CD4-positive, alpha-beta T cell treated with Interleukin-21 for 1 hour (primary cell): ENCODE data around the gene TAL1.

Source experiments
- DNase-seq: peaks from one replicate; pipeline ENCODE4 v3.0.0-alpha.2; 2020

Gene TAL1

DNA sequence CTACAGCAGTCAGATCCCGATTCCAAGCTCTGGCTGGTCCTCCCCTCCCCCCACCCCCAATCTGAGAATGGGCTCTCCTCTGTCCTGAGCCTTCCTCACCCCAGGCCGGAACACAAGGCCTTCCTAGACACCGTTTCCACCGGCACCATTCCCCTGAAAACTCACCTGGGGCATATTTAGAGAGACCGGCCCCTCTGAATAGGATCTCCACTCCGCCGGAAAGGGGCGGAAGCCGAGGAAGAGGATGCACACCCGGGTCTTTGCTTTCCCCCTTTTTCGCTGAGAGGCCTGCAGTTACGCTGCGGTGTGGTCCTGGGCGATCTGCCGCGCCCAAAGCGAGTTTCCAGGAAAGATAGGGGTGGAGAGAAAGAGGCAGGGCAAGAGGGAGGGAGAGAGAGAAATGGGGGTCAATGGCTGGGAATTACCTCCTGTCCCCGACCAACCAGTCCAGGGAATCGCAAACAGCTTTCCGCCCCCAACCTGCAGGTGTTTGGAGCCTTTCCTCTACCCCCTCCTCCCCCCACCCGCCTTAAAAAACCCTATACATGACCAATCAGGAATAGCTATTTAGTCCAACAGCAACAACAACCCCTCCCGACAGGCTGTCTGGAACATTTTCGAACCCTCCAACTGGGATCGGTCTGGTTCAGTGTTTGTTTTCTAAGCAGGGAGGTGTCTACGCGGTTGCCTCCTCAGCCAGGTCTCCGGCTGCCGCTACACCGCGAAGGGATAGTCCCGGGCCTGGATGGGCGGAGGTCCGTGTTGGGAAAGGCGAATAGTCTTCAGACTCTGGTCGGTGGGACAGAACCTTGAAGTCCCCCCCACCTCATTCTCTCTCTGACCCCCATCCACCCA is 2.8 kb downstream of the TAL1 start:
- DNase-seq: no peak

GRCh38 chr1:47228644-47229030 is 3.4 kb downstream of the TAL1 start:
- no peak for DNase-seq

DNA sequence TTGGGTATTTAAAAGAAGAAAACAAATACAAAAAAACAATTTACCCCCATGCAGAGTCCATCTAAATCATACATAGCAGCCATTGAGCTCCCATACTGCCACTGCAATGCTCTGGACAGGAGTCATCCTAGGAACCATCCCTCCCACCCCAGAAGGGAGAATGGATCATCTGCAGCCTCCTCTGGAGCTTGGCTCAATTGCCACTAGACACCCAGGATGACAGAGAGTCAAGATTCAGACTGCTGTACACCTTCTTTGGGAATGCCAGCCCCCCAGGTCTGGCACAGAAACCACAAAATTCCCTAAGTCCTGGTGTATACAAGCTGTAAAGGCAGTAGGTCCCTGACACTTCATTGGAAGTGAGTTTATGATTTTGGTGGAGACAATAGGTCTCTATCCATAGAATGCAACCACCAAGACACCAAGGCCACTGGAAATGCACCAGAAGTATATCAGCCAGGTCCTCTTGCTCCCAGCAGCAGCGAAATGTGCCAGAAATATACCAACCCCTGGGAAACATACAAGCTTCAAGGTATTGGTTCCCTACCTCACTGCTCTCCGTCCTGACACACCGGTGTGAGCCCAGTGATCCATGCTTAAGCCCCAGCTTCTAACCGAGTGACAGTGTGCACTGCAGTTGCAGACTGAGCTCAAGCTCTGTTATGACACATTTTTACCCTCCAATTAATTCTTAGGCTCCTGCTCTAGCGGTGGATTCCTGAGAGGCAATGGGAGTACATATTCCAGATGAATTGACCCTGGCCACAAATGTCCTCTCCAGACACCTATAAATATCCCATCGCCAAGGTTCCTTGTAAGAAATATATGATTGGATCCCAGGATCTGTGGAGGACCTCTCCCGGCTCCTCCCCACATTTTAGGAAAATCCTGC is 4.4 kb downstream of the TAL1 start:
- DNase-seq: no peak

DNA sequence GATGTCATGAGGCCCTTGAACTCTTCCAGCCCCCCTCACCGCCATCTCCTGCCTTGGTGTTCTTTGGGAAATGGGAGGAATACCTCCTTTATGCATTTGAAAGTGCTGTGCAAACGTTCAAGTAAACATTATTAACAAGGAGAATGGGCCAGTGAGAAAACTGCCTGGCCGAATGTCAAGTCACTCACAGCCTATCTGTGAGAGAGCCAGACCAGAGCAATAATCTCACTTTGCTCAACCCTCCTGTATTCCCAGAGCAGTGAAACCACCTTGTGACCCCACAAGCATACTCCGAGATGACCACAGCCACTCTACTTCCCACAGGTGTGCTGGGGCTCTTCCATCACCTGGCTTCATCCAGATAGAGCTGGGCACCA is 5.2 kb downstream of the TAL1 start:
- DNase-seq: no peak

DNA sequence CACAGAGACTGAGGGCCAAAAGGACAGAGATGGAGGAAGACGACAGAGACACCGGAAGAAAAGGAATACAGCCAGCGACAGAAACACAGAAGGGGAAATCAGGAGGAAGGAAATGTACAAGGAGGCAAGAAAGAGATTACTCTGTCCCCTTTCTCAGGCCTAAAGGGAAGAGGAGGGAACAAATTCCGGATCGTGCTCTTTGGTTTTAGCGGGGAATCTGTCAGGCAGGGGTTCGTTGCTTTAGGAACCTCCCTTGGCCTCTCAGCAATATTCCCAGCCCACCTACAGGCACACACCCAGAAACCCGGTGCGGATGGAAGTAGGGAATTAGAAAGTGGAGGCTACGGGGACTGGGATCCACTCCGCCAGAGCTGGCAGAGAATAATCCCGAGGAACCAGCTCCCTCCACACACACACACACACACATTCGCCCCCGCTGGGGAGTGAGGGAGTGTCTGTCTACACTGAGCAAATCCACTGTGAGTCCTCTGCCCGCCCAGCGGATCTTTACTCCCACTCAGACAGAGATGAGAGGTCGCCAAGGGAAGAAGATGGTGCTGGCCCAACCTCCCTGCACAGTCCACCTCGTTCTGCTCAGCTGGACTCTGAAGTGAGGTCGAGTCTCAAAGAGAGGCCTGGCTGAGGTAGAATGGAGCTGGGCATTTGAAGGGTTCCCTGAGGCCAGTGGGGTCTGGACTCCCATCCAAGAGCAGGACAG is 5.7 kb downstream of the TAL1 start:
- no peak for DNase-seq

DNA sequence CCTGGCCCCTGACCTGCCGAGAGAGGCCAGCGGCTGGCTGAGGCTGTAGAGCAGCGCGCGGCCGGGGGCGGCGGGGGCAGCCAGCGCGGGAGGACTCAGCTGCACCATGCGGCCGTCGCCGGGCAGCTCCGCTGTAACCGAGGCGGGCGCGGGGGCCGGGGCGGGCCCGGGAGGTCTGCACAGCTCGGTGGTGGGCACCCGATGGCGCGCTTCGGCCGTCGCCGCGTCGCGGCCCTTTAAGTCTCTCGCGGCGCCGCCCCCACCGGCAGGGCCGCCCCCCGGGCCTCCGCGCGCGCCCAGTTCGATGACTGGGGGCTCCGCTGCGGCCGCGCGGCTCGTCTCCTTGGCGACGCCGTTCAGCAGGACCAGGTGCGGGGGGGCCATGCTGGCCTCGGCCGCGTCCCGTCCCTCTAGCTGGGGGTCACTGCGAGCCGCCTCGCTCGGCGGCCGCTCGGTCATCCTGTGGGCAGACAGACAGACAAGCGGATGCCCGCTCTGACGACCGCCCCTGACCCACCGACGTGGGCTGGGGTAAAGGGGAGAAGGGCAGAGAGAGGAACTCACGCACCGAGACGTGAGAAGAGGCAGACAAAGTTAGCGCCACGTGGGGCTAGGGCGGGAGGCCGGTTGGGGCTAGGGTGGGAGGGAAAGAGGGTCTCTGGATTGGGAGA is 6.5 kb downstream of the TAL1 start:
- DNase-seq: no peak

DNA sequence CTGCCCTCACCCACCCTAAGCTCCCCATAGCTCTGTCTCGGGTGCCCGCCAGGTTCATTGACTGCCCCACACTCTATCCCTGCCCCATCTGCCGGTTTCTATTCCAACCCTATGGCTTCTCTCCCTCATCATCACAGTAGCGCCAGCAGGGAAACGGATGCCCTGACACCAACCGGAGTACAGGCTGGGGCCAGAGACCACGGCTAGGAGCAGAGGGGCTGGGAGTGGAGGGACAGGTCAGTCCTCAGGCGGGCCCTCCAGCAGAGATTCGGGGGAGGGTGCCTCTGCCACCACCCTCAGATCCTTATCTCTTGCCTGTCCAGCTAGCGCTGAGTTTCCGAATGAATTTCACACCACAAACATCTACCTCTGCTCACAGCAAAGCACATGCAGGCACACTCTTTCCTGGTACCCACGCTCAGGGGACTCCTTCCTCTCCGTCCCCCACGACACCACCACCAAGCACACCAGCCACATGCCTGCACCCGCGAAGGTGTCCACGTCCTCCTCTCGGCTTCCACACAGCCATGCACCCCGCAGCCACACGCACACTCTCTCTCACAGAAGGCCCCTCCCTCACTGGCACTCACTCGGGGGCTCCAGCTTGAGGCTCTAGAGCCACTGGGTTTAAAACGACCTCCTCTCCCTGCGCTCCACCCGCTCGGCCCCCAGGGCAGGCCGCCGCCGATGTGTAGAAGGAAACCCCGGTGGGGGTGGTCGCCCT is 7.2 kb downstream of the TAL1 start:
- no peak for DNase-seq

- DNase-seq: no peak
These were observed 7.9 kb downstream of the TAL1 start for GRCh38 chr1:47223921-47224675.

DNA sequence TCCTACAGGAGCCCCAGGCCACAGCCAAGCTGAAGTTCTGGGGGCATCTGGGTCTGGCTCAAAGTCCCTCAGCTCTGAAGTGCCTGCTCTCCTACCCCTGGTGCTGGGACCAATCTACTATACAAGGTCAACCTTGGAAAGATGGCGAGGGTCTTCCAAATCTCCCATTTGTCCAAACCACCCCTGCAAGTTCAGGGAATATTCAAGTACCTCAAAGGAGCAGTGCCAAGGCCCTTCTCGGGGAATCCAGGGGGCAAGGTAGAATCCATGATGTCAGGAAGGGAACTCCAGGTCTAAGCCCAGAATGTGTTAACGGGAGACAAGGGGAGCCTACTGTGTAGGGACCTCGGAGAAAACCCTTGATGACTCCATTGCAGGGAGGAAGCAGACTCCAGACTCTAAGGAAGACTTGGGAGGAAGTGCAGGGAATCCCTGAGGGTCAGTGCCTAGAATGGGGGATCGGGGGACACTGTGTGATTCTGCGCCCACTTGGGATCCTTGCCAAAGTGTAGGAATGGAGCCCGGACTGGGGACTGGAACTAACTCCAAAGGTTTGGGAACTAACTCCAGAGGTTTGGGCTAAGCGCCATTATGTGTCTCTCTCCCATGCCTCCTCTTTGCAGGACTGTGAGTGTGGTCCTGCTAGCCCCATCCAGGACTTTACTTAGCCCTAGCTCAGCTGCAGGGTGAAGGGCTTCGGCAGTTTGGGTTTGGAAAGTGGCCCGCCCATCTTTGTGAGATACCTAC is 8.7 kb downstream of the TAL1 start:
- DNase-seq: no peak

DNA sequence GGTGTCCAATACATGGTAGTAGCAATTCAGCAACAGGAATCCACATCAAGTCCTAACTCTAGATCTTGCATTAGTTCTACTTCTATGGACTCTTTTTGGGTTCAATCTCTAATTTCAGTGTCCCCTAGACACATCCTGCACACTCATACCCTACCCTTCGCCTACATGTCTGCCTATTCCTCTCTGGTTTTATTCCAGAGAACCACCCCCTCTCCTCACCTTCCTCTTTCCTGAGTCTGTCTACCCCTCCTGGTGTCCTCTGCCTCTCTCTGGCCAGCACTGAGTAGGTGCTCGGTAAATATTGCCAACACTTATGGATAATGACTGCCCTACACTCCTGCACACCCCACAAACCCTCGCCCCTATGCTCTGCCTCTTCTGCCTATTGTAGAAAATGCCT is 9.5 kb downstream of the TAL1 start:
- no peak for DNase-seq

DNA sequence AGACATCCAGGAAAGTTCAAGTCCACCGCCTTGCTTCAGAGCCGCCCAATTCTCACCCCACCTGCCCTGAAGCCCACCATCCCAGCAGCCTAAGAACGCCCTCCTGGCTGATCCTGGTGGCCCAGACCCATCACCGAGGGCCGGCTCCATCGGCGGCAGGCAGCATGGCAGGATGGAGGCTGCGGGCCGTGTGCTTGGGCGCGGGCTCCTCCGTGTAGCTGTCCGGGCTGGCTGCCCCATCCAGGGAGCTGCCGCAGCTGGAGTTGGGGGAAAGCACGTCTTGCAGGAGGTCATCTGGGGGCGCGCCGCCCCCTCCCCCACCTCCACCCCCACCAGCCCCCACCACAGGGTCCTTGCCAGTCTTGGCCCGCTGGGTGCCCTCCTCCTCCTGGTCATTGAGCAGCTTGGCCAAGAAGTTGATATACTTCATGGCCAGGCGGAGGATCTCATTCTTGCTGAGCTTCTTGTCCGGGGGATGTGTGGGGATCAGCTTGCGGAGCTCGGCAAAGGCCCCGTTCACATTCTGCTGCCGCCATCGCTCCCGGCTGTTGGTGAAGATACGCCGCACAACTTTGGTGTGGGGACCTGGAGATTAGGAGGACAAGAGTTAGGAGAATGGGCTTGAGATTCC is 12.3 kb downstream of the TAL1 start:
- DNase-seq: no peak

DNA sequence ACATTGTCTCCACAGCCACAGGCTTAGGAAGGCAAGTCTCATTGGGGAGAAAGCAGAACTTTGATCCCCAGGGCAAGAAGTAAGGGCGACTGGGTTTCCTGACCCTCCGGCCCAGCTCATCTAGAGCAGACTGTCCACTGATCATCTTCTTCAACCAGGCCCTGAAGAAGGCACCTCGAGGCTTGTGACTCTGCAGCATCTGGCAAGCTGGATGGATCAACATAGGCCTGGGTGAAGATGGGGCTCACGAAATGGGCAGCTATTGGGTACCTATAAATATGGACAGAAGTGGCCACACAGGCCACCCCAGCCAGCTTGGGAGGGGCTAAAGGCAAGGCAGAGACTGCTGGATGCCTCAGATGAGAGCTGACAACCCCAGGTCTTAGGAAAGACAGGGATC is 13.0 kb downstream of the TAL1 start:
- no peak for DNase-seq

DNA sequence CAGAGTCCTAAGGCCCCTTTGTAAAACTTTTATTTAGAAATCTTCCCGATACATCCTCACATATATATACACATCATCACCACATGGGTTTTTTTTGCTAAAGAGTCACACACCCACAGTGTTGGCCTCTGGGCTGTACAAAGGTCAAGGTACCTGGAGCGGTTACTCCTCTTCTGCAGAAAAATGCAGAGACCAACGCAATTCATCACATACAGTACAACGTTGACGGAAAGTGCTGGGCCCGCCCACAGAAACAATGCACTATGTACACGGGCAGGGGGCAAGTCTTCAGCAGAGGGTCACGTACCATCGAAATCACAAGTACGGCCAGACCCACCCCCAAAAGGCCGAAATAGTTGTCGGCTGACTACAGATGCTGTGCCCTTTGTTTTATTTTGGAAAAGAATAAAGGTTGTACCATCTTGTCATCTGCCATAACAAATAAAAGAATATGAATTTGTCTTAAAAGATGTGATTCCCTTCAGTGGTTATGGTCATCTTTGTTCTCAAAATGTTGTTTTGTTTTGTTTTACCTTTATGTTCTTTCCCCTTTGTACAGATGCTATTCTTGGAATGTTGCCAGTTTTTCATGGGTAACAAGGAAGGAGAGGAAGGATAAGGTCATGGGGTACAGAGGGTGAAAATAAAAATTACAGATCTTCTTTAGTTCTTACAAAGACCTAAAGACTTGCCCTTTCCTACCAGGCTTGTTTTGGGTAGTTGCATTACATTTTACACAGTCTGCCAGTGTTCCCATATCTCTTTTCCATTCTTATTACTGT is 15.6 kb downstream of the TAL1 start:
- DNase-seq: no peak

DNA sequence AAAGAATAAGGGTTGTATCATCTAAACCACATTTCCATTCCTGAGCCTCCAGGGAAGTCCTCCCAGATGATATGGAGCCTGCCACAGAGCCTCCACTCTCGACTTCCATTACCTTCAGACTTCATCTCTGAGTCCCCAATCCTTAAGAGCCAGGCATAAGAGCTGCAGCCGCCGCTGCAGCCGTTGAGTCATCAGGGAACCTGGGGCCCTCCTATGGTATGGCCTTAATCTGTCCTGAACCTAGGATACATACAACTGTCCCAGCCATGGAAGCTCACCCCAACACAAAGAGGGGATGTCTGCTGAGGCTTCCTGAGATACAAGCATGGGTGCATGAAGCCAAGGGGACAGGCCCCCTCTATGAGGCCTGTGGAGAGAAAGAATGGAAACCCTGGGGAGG is 16.3 kb downstream of the TAL1 start:
- no peak for DNase-seq

DNA sequence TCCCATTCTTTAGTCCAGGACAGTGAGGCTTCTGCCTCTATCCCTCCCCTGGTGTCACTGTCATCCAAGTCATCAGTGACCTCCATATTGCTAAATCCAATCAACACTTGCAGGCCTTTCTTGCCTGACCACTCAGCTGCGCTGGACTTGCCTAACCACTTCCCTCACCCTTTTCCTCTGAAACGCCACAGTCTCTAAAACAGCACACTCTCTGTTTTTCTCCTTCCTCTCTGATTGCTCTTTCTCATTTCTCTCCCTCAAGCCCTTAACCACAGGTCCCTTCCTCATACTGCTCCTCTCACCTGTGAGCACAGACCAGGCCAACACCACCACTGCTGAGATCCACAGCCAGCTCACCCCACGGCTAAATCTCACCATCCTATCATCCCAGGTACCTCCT is 17.5 kb downstream of the TAL1 start:
- DNase-seq: no peak

- DNase-seq: no peak
These were observed 18.6 kb downstream of the TAL1 start for GRCh38 chr1:47213230-47213963.

DNA sequence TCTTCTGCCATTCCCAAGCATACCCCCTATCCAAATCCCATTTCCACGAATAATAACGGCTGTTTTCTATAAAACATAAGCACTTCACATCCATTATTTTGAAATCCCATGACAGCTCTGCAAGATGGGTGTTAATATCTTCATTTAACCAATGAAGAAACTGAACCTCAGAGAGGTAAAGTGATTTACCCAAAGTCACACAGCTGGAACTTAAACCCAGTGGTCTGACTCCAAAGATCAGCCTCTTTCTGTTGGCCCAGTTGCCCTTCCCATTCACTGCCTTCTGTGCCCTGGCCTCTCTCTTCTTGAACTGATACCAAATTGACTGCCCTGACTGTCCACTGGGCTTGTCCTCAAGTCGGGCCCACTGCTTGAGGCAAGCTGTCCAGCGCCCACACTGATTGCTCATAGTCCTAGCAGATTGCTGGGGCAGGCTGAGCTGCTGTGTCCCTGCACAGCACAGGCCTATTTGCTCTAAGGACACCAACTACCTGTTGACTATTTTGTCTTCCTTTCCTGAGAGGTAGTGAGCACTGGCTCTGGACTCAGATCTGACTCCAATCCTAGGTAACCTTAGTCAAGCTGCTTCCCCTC is 19.3 kb downstream of the TAL1 start:
- DNase-seq: no peak

DNA sequence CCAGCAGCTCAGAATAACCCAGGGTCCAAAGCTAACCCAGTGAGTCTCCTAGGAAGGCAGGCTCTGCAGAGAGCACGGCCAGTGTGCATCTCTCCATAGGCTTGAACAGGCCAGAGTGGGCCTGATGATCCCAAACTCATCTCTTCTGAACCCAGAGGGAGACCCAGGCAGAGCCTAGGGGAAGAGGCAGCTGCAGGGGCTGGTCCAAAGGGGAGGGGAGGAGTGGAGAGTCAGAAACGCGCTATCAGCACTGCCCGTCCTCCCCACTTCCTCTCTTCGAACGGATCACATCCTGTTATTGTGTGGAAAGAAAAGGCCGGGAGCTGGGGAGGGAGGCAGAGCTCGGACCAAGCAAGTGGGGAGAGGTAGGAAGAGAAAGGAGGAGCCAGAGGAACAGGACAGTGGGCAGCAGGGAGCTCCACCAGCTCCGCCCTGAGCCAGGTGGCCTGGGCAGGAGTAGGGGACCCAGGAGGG is 20.2 kb downstream of the TAL1 start:
- no peak for DNase-seq
